CD4-positive, alpha-beta T cell treated with Interleukin-12 subunit alpha and Interleukin-12 subunit beta, for 1 hour (primary cell): ENCODE results near the gene CFAP46.
"Not testable (repeated sequence)": the region's sequence is repeated elsewhere in the genome, so short reads cannot be mapped to it uniquely, and the experiment has no call there.

Experiments
- DNase-seq: peaks from one replicate; pipeline ENCODE4 v3.0.0-alpha.2; 2020

The CFAP46 gene

DNA sequence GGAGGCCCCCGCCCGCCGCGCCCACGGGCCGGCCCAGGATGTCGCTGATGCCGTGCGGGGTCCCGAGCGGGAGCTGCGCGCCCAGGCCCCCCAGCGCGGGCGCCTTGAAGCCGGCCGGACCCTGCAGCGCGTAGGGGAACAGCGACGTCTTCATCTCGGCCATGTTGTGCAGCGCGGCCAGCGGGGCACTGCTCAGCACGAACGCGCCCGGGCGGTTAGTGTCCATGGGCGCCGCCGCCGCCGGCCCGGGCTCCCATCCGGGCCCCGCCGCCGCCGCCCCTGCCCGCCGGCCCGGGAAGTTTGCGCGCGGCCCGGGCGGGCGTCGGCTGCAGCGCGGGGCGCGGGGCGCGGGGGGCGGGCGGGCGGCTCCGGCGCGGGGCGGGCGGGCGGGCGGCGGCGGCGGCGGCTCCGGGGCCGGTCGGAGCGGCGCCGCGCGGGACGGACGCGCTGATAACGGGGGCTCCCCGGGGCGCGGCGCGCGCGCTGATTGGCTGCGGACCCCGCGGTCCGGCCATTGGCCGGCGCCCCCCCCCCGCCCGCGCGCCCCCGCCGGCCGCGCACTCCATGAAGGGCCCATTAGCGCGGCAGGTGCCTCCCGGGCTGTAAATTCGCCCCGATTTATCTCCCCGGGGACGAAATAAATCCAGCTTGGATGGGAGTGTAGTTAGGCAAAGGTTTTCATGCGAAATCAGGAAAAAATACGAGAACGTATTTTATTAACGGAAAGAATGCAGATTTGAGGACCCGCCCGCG is 156.5 kb downstream of the CFAP46 start, which contains the start of gene NKX6-2:
NKX6-2 (minus strand) TSS at position 425 of the 753 bp plus-strand sequence; CDS start at position 226, 199 bp downstream.
- DNase-seq, result no peak

- no peak for DNase-seq
Observed at GRCh38 chr10:132784866-132785722, 157.3 kb downstream of the CFAP46 start.

DNA sequence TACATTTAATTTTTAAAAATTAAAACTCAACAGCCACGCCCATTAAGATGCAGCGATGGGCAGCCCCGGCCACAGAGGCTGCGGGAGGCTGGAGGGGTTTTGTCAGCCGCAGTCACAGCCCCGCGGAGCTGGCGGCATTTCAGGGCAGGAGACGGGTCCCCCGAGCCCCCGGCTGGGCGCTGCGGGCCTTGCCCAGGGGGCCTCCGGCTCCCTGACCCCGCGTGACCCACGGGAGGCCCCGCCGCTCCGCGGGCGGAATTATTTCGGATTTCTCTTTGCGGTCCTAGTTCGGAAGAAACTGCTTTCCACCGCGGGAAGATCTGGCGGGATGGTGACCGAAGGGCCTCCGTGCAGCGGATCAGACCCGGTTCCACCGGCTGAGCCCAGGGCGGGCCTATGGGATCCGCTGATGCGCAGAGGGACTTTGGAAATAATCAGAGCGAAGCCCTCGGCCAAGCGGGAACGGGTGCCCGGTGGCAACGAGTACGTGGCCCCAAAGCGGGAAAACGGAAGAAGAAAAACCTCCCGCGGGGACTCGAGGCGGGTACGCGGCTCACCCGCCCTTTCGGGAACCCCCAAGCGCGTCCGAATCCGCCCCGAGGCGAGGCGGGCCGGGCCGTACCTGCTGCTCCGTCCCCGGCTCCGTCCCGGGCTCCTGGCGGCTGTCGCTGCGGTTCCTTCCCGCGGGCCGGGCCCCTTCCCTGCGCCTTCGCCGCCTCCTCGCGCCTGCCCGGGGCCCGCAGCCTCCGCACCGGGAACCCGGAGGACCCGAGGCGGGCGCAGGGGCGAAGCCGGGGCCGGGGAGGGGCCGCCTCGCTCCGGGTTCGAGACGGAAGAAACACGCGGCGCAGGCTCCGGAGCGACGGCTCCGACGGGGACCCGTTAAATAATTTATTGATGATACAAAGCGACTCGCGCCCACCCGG is 158.2 kb downstream of the CFAP46 start:
- no peak for DNase-seq

DNA sequence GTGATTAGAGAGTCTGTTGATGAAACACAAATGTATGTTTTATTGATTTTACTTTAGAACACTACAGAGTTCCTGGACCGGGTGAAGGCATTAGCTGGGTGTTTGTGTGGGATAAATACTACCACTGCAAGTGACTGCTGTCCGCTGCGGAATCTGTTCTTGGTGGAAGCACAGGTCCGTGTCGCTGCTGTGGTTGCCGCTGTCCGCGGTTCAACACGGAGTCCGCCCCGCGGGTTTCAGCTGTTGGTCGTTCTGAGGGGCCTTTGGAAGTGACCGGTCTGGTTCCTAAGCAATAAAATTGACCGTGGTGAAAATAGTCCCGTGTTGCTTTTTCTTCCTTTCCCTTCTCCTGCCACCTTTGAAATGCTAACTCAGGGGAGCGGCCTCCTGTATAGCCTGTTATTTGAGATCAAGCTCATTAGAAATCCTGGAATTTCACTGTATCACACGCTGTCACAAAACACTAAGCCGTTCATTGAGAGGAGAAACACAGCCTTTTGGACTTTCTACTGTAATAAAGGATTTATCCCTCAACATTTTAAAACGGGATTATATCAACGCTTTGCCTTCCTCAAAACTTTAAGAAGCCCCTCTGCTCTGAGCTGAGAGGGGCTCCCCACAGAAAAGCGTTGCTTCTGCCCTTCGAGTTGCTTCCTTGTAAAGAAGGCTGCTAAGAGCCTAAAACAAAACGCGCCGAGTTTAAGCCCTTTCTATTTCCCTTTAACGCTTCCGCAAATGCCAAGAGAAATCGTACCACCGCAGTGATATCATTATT is 159.0 kb downstream of the CFAP46 start:
- DNase-seq, result no peak

DNA sequence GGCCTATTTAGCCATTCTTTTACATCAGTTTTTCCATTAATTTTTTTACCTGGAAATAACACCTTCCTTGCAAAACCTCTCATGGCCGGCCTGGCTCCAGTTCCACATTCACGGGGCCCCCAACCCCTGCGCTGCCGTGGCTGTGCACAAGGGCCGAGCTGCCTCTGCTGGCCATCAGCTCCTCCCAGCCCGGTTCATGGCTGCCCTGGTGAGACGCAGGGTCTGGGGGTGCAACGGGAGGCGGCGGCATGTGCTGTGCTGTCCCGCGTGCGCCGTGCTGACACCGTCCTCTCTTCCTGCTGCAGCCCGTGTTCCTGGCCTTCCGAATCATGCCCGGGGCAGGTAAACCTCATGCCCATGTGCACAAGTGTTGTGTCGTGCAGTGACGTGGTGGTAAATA is 160.8 kb downstream of the CFAP46 start:
- no peak for DNase-seq

DNA sequence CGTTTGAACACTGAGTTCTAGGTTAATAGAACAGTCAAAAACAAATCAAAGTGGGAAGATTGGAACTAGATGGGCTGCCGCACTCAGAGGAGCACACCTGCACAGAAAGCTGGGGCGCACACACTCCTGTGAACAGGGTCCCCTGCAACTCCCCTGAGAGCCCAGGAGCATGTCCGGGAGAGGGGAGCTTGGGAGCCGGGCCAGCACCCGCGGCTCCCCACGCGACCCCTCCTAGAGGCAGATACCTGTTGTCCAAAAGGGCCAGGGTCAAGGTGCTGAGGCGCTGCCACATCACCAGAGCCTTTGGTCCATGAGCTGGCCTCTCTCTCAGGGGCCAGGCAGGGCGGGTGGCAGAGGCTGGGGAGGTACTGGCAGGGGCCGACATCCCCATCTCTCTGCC is 162.0 kb downstream of the CFAP46 start:
- DNase-seq, result no peak

DNA sequence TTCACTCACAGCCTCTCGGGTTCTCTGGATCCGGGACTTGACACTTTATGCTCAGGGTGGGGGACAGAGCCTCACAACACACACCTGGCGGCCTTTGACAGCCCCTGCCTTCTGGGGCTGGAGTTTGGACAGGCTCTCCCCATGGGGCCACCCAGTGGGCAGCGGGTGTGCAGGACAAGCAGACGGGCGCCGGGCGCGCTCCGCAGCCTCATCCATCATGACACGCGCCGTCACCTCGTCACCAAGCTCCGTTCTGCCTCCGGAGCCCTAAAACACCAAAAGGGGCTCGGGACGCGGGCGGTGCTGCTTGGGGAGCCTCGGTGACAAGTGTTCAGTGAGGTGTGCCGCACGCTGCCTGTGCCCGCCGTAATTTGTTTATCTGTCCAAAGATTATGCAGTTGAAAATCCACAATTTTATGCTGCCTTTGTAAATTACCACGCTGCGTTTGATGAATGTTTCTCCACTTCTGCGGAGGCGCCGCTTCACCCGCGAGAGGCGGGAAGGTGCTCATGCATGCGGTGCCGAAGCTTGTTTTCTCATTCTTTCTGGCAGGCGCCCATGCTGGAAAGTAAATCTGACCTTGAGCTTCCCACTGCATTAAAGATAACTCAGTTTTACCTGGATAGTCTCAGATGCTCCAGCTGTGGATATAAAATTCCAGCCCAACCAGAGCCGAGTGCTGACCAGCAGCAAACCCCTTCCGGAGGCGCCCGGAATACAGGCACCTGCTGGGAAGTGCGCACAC is 162.6 kb downstream of the CFAP46 start:
- DNase-seq, result no peak

DNA sequence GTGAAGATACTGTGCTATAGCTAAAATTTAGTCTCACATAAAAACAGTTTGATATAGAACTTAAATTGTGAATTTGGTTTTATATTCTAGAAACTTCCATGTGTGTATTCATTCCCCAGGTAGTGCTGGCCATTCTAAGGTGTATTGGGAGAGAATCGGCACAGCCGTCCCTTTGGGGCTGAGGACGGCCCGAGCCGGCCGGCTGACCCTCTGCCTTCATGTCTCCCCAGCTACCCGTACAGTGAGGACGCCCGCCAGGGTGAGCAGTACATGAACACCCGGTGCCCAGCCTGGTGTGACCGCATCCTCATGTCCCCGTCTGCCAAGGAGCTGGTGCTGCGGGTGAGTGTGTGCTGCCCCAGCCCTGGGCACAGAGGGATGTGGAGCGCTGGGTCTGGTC is 164.9 kb downstream of the CFAP46 start:
- no peak for DNase-seq

DNA sequence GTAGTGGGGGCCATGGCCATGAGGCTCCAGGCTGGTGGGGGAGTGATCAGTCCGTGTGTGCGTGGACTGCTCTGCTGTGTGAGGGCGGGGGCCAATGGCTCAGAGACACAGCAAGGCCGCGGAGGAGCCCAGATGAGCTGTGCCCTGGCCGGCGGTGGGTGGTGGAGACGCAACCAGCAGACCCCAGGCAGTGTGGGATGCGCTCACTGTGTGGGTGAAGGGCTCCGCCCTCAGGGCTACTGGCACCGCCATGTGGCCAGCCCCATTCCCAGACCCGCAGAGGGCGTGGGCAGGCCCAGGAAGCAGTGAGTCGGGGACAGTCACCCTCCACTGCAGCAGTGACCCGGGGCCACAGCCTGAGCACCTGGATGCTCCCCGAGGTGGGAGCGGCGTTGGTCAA is 165.5 kb downstream of the CFAP46 start:
- no peak for DNase-seq

- DNase-seq, result no peak
Observed at GRCh38 chr10:132776186-132776585, 166.2 kb downstream of the CFAP46 start.

DNA sequence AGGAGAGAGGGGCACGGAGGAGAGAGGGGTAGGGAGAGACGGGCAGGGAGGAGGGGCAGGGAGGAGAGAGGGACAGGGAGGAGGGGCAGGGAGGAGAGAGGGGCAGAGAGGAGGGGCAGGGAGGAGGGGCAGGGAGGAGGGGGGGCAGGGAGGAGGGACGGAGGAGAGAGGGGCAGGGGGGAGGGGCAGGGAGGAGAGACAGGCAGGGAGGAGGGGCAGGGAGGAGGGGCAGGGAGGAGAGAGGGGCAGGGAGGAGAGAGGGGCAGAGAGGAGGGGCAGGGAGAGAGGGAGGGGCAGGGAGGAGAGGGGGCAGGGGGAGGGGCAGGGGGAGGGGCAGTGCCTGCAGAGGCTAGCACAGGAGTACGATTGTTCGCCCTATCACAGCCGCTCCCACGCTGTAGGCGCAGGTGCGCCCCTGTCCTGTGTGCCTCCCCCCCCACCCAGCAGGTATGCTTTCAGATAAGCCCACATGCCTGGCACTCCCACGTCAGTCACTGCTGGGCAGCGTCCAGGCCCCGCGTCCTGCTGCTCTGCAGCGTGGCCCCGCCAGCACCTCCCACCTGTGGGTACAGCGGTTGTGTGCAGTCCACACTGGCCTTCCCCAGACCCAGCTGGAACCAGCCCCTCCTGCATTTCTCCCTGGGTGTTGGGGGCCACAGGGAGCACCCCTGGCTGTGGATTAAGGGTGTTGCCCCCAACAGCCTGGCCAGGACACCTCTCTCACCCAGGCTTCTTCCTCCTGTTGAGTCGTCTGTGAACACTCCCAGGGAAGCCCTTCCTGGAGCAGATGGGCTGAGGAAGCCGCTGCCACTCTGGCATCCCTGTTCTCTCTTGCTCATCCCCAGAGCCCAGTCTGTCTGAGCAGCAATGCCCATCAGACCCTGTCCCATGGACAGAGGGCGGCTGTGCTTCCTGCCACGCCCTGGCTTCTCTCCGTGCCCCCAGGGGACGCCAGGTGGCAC is 167.2 kb downstream of the CFAP46 start:
- no peak for DNase-seq

DNA sequence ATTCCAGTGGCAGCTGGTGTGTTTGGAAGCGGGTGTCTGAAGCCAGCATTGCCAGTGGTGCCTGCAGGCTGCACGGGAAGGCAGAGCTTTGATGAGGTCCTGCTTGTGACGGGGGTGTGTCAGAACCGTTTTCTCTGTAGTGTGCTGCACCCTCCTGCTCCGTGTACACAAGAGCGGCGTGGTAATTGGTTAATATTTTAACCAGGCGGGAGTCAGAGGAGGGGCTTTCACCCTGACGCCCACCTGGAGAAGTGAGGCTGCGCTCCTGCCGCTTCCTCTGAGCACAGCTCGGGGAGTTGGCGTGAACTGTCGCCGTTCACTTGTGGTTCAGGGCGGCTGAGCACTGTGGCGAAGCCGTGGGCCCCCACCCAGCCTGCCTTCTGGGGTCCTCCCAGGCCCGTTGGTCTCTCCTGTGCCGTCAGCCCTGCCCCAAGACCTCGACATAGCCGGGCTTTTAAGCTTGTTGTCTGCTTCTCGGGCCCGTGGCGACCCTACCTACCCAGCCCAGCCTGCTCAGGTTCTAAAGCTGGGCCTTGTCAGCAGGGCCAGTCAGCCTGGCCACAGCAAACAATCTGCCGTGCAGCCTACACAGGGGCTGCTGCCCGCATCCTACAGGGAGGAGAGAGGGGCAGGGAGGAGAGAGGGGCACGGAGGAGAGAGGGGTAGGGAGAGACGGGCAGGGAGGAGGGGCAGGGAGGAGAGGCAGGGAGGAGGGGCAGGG is 168.0 kb downstream of the CFAP46 start:
- no peak for DNase-seq

DNA sequence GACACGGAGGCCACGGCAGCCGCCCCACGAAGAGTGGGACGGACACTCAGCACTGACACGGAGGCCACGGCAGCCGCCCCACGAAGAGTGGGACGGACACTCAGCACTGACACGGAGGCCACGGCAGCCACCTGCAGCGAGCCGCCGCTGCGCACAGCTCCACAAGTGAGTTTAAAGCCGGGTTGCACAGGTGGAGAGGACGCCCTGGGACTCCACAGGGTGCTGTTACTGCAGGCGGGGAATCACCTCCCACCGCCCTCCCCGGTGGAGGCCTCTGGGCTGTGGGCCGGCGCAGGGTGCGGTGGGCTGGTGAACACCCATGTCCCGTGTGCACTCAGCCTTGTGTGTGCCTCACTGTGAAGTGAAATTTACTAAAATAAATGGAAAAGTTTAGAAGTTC is 169.6 kb downstream of the CFAP46 start:
- not testable (repeated sequence) for DNase-seq

DNA sequence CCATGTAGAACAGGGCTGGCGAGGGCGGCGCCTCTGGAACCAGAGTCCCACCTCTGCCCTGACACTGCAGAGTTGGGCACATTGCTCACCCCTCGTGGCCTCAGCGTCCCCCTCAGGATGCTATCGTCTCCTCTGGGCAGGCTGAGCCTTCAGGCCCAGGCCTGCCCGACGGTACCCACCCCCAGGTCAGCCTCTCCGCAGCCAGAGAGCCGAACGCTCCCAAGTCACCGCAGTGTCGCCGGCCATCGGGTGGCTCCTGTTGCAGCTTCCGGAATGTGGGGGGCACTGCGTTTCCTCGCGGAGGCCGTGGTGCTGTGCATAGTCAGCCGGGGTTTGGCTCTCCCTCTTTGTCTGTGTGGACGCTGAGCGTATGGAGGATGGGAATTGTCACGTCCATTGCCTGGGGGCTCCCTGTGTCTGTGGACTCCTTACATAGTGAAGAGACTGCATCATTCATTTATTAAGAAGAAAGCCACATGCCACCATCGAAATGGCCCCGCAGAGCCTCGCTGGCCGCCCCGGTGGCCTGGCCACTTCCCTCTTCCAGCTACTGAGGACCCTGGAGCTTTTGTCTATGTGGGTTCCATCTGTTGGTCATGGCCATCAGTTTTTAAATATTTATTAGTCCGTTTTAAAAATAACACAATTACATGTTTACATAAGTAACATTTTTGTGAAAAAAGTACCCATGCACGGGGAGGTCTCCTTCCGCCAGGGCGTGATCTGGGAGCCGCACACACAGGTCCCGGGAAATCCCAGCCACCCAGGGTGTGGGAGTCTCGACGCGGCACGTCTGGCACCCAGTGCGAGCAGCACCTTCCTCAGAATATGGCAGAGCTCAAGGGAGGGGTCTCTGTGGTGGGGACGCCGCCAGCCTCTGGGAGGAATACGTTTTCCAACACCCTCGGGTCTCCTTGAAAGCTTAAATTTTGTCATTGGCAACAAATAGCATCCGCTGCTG is 172.0 kb downstream of the CFAP46 start:
- no peak for DNase-seq

DNA sequence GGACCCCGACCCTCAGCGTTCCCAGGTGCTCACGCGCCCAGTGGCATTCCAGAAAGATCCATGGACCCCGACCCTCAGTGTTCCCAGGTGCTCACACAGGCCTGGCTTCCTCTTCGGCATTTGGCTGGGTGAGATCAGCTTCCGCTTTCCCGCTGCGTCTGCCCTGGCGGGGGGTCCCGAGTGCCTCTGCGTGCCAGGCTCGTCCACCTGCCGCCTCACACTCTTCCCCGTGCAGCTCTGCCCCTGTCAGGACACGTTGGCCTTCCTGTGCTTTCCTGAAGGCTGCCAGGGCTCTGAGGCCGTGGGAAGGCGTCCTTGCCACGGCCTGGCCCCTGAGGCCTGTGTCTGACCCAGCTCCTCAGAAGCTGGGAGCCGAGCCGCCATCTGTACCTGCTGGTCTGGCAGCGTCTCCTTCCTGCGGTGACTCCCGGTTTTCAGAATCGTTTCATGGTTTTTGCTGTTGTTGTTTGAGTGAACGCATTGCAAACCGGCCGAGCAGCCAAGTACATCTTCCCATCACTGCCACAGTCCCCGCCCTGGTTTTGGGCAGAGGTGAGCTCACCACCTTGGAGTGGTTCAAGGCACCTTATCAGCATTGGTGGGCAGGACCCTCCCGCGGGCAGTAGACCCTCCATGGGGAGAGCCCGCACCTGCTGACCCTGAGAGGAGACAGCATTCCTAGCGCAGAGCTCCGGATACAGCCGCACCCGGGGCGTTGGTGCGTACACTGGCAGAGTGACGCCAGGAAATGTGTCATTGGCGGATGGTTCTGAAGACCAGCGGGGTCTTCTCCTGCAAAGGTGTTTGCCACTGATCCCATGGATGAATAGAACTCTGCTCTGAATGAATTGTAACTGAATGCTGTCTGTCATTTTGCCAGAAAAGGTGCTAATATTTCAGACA is 173.8 kb downstream of the CFAP46 start:
- DNase-seq, result no peak

GRCh38 chr10:132766291-132766690 is 176.1 kb downstream of the CFAP46 start:
- DNase-seq, result no peak

- DNase-seq, result no peak
Observed at GRCh38 chr10:132765435-132765834, 176.9 kb downstream of the CFAP46 start.
